ENCODE results near the gene TMEM150C. TPM values are rescaled to one million over a fixed set of nuclear protein-coding genes. Genes with fewer than 3 reads are reported as not detected.

TMEM150C gene
- total RNA-seq, 2 experiments from 2014 or later, result not detected

DNA sequence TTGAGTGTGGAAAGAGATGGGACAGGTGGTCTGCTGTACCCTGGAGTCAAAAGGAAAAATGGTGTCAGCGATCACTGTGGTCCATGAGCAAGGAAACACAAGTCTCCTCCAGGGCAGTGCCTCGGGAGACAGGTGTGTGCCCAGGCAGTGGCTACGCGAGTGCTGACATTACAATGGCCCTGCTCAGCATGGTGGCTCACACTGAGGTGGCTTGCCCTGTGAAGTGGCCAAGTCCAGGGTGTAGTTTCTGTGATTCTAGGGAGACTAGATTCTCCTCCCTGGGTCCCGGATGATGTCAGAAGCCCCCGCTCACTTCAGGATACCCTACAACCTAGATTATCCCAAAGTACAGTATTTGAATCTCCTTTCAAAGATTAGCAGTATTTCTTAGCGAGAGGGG is 44.8 kb upstream of the TMEM150C start:
- Mint-ChIP-seq H3K4me3 (no peak overlapping the region), H3K9me3 (no peaks in the 10 kb centered on the region), H3K27me3 (no peaks in the 10 kb centered on the region), H3K4me1 (ENCODE audit: low read depth) (no peaks in the 10 kb centered on the region), H3K27ac (no peak overlapping the region), H3K36me3 (ENCODE audit: low read depth) (no peaks in the 10 kb centered on the region)
- no peak overlapping the region for H3K27ac ChIP-seq (ENCODE audit: low read depth in 1 of 2, low read length in 2 of 2)
- H3K36me3 ChIP-seq (ENCODE audit: insufficient read depth, low read length), result no peaks in the 10 kb centered on the region
- no peak for ATAC-seq (ENCODE audit: poor library complexity)
- CTCF ChIA-PET, result no interaction called here
- H3K4me1 ChIP-seq (ENCODE audit: insufficient read depth, low read length), result no peaks in the 10 kb centered on the region
- intact Hi-C loops (cut with DNase I, micrococcal nuclease), result no loop called here
- H3K27me3 ChIP-seq (ENCODE audit: control insufficient read depth in 1 of 2, insufficient read depth in 2 of 2, low read length in 2 of 2), result no peaks in the 10 kb centered on the region
- TF ChIP-seq, protein P1, sequence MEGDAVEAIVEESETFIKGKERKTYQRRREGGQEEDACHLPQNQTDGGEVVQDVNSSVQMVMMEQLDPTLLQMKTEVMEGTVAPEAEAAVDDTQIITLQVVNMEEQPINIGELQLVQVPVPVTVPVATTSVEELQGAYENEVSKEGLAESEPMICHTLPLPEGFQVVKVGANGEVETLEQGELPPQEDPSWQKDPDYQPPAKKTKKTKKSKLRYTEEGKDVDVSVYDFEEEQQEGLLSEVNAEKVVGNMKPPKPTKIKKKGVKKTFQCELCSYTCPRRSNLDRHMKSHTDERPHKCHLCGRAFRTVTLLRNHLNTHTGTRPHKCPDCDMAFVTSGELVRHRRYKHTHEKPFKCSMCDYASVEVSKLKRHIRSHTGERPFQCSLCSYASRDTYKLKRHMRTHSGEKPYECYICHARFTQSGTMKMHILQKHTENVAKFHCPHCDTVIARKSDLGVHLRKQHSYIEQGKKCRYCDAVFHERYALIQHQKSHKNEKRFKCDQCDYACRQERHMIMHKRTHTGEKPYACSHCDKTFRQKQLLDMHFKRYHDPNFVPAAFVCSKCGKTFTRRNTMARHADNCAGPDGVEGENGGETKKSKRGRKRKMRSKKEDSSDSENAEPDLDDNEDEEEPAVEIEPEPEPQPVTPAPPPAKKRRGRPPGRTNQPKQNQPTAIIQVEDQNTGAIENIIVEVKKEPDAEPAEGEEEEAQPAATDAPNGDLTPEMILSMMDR (IDR thresholded peaks at IDR 0.05), result no peak
- H3K4me3 ChIP-seq (ENCODE audit: low read length), result no peak overlapping the region
- H3K9me3 ChIP-seq (ENCODE audit: control insufficient read depth in 1 of 2, insufficient read depth in 1 of 2, low read length in 2 of 2), result no peaks in the 10 kb centered on the region
- POLR2A ChIA-PET, result no interaction called here
- no peak for DNase-seq

DNA sequence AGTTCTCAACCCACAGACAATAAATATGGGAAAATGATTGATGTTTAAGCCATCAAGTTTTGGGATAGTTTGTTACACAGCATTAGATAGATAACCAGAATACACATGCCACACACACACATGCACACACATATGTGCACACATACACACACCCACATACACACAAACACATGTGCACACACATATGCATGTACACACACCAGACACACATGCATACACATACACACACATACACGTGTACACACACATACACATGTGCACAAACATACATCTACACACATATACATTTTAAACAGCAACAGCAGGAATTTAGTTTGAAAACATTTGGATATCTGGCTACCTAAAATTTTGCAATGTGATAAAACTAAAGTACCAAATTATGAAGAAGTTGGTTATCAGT is 42.7 kb upstream of the TMEM150C start:
- H3K4me1 Mint-ChIP-seq (ENCODE audit: low read depth), result no peaks in the 10 kb centered on the region
- Histone ChIP-seq H3K4me3 (ENCODE audit: low read length) (no peak overlapping the region), H3K27ac (ENCODE audit: low read depth in 1 of 2, low read length in 2 of 2) (no peak overlapping the region), H3K36me3 (ENCODE audit: insufficient read depth, low read length) (no peaks in the 10 kb centered on the region), H3K9me3 (ENCODE audit: control insufficient read depth in 1 of 2, insufficient read depth in 1 of 2, low read length in 2 of 2) (no peaks in the 10 kb centered on the region), H3K4me1 (ENCODE audit: insufficient read depth, low read length) (no peaks in the 10 kb centered on the region), H3K27me3 (ENCODE audit: control insufficient read depth in 1 of 2, insufficient read depth in 2 of 2, low read length in 2 of 2) (no peaks in the 10 kb centered on the region)
- no peak overlapping the region for H3K4me3 Mint-ChIP-seq
- no peak for DNase-seq
- intact Hi-C loops (cut with DNase I, micrococcal nuclease), result no loop called here
- H3K27ac Mint-ChIP-seq, result no peak overlapping the region
- POLR2A ChIA-PET, result no interaction called here
- H3K27me3 Mint-ChIP-seq, result peaks cover under 1% of the 10 kb centered on the region
- H3K9me3 Mint-ChIP-seq, result no peaks in the 10 kb centered on the region
- ATAC-seq (ENCODE audit: poor library complexity), result no peak
- H3K36me3 Mint-ChIP-seq (ENCODE audit: low read depth), result no peaks in the 10 kb centered on the region
- TF ChIP-seq, protein P1 (IDR thresholded peaks at IDR 0.05), result no peak
- CTCF ChIA-PET, result no interaction called here

DNA sequence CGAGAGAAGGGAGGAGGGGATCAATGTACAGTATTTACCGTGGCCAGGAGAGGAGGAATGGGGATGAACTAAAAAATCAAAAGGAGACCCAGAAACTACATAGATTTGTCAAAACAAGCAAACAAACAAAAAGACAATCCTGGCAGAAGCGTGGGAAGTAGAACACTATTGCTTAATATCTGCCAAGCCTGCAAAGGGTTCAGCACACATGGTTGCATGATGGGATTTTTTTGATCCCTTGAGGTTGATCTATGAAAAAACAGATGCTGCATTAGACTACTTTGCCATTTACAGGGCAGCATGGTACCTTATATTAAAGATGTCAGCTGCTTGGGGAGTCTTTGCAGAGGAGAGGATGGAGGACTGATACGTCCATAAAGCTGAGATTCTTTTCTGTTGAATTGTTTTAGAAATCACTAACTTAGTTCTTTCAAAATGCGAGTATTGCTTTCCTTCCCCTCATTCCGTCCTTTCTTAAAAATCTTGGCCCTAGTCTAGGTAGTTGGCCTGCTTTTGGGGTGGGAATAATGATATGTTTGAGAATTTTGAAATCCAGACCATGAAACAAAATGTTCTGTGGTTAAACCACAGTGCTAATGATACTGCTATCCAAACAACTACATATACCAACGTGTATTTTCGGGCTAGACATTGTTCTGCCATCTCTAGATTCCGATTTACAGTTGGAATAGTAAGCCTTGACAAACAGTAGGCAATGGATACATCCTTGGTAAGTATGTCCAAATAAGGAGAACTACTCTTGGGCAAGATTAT is 39.6 kb upstream of the TMEM150C start:
- DNase-seq (no peak), ATAC-seq (ENCODE audit: poor library complexity) (no peak)
- TF ChIP-seq, protein P1 (IDR thresholded peaks at IDR 0.05), result no peak
- no peaks in the 10 kb centered on the region for H3K36me3 Mint-ChIP-seq (ENCODE audit: low read depth)
- no peak overlapping the region for H3K4me3 Mint-ChIP-seq
- Histone ChIP-seq H3K36me3 (ENCODE audit: insufficient read depth, low read length) (no peaks in the 10 kb centered on the region), H3K9me3 (ENCODE audit: control insufficient read depth in 1 of 2, insufficient read depth in 1 of 2, low read length in 2 of 2) (no peaks in the 10 kb centered on the region), H3K27me3 (ENCODE audit: control insufficient read depth in 1 of 2, insufficient read depth in 2 of 2, low read length in 2 of 2) (no peaks in the 10 kb centered on the region), H3K4me3 (ENCODE audit: low read length) (no peak overlapping the region), H3K27ac (ENCODE audit: low read depth in 1 of 2, low read length in 2 of 2) (no peak overlapping the region), H3K4me1 (ENCODE audit: insufficient read depth, low read length) (no peaks in the 10 kb centered on the region)
- H3K4me1 Mint-ChIP-seq (ENCODE audit: low read depth), result no peaks in the 10 kb centered on the region
- intact Hi-C loops (cut with DNase I, micrococcal nuclease), result no loop called here
- CTCF ChIA-PET, result no interaction called here
- peaks cover 6% of the 10 kb centered on the region for H3K27me3 Mint-ChIP-seq
- H3K27ac Mint-ChIP-seq, result no peak overlapping the region
- H3K9me3 Mint-ChIP-seq, result no peaks in the 10 kb centered on the region
- POLR2A ChIA-PET, result no interaction called here

All from CD4-positive, alpha-beta T cell (primary cell).